HepG2 (cell line): ENCODE data around the gene CLIC4. TPM values are rescaled to one million over a fixed set of nuclear protein-coding genes. Genes with fewer than 3 reads are reported as not detected.

Source experiments
- ATAC-seq: fragments of 200-7000 bp; cut with Tn5 transposase; 3 replicates; pipeline ENCODE4 v1.9.1; 2020; ENCODE audit warnings: mild to moderate bottlenecking, moderate library complexity
- BruUV-seq: library from RNA; stranded (reverse); fragments of 400-500 nt; replicated peaks from 2 replicates; lab custom pipeline; 2021; lab: Mats Ljungman, UMichigan
- CTCF ChIA-PET: fragments of 300-600 bp; formaldehyde crosslinking; extraction: SDS; loops from one replicate; lab custom pipeline; 2021; ENCODE audit warnings: low total read pairs, inconsistent platforms, low intra/inter-chr PET ratio; lab: Yijun Ruan, JAX
- POLR2A ChIA-PET: fragments of 350-600 bp; sonication (Branson Sonifier 250); formaldehyde crosslinking; loops from one replicate; lab custom pipeline; 2020; ENCODE audit warnings: antibody characterized with exemption, inconsistent platforms; lab: Yijun Ruan, JAX
- DNase-seq: peaks from one replicate; pipeline ENCODE4 v3.0.0-alpha.2; 2015; ENCODE audit warnings: low spot score
- FAIRE-seq: peaks from 3 replicates; lab custom pipeline; 2011; peaks lifted over from hg19 to GRCh38; lab: Jason Lieb, UNC
- H2AFZ ChIP-seq: one replicate; pipeline ENCODE4 v1.6.1; 2011; ENCODE audit warnings: low read length, inconsistent platforms
- H3K27ac ChIP-seq: fragments of 300-600 bp; 3 replicates; pipeline ENCODE4 v1.8.0; 2011; ENCODE audit warnings: mixed run types, mild to moderate bottlenecking, mixed read lengths, low read length, inconsistent platforms; ENCODE audit not compliant: insufficient read depth; ENCODE audit errors: extremely low read length
- H3K27me3 ChIP-seq, 2 experiments: fragments of 200-600 bp in 1 of 2; 2 replicates in 1 of 2; 3 replicates in 1 of 2; pipeline versions ENCODE4 v1.6.0 to v1.8.0; 2011; ENCODE audit warnings: low read length in 2 of 2, mild to moderate bottlenecking in 2 of 2, moderate library complexity in 2 of 2, inconsistent platforms in 1 of 2; ENCODE audit not compliant: insufficient read depth in 2 of 2, control insufficient read depth in 1 of 2
- H3K36me3 ChIP-seq, 2 experiments: fragments of 200-600 bp in 1 of 2; replicated peaks in 1 of 2; 2 replicates in 1 of 2; 3 replicates in 1 of 2; pipeline versions ENCODE4 v1.5.1 to v1.8.0; 2011; ENCODE audit warnings: low read length in 2 of 2, inconsistent platforms in 1 of 2; ENCODE audit not compliant: insufficient read depth in 2 of 2, control insufficient read depth in 1 of 2
- H3K4me1 ChIP-seq: 2 replicates; pipeline ENCODE4 v1.5.1; 2012; ENCODE audit warnings: low read length, inconsistent platforms; ENCODE audit not compliant: insufficient read depth
- H3K4me2 ChIP-seq: 2 replicates; pipeline ENCODE4 v1.6.0; 2011; ENCODE audit warnings: low read depth, low read length, inconsistent platforms
- H3K4me3 ChIP-seq, 3 experiments: fragments of 200-600 bp in 1 of 3; sonication (generic), shearing (Covaris generic) in 1 of 3; replicated peaks in 1 of 3; 2 replicates each; pipeline ENCODE4 v1.5.1; 2011 to 2016; ENCODE audit warnings: low read length in 3 of 3, inconsistent platforms in 2 of 3, low read depth in 2 of 3, mild to moderate bottlenecking in 2 of 3, control low read depth in 1 of 3, mixed read lengths in 1 of 3; ENCODE audit not compliant: insufficient read depth in 1 of 3
- H3K79me2 ChIP-seq: one replicate; pipeline ENCODE4 v1.6.1; 2011; ENCODE audit warnings: low read length, inconsistent platforms; ENCODE audit not compliant: insufficient read depth
- H3K9ac ChIP-seq: 2 replicates; pipeline ENCODE4 v1.6.0; 2011; ENCODE audit warnings: mild to moderate bottlenecking, low read depth, low read length, inconsistent platforms; ENCODE audit not compliant: insufficient read depth
- H3K9me3 ChIP-seq: 2 replicates; pipeline ENCODE4 v1.5.1; 2012; ENCODE audit warnings: mild to moderate bottlenecking, low read length
- H4K20me1 ChIP-seq: 2 replicates; pipeline ENCODE4 v1.6.0; 2011; ENCODE audit warnings: inconsistent platforms, mild to moderate bottlenecking, low read length, moderate library complexity; ENCODE audit not compliant: insufficient read depth
- CCAR2 ChIP-seq: fragments of 200-400 bp; formaldehyde crosslinking; optimal IDR thresholded peaks from 2 replicates; pipeline ENCODE3; 2018; ENCODE audit warnings: low read depth, mild to moderate bottlenecking, low read length, moderate library complexity
- DNMT3B ChIP-seq: conservative IDR thresholded peaks from 2 replicates; pipeline ENCODE4 v1.6.1; 2016; ENCODE audit warnings: missing biosample characterization, control low read depth
- ELF1 ChIP-seq: sonication (generic); formaldehyde crosslinking; IDR thresholded peaks from 2 replicates; pipeline ENCODE4 v1.4.0; 2020; ENCODE audit warnings: missing genetic modification reagents
- MIXL1 ChIP-seq: IDR thresholded peaks from 2 replicates; pipeline ENCODE4 v1.6.1; 2016
- MTA3 ChIP-seq: sonication (generic); formaldehyde crosslinking; IDR thresholded peaks from 2 replicates; pipeline ENCODE4 v1.4.0; 2020; ENCODE audit warnings: missing genetic modification reagents
- PPARG ChIP-seq: conservative IDR thresholded peaks from 2 replicates; pipeline ENCODE4 v1.6.1; 2016; ENCODE audit warnings: missing biosample characterization, missing genetic modification reagents
- SATB2 ChIP-seq: sonication (generic); formaldehyde crosslinking; IDR thresholded peaks from 2 replicates; pipeline ENCODE4 v1.5.0; 2020; ENCODE audit warnings: missing genetic modification reagents
- TBL1XR1 ChIP-seq: fragments of 150-350 bp; IDR thresholded peaks from 2 replicates; pipeline ENCODE4 v1.6.1; 2014; ENCODE audit warnings: borderline replicate concordance, low read length; ENCODE audit not compliant: partially characterized antibody
- ZKSCAN1 ChIP-seq: fragments of 150-350 bp; IDR thresholded peaks from 2 replicates; pipeline ENCODE4 v1.6.1; 2014; ENCODE audit warnings: low read length
- ZMYM2 ChIP-seq: sonication (generic); formaldehyde crosslinking; IDR thresholded peaks from 2 replicates; pipeline ENCODE4 v1.8.0; 2022; ENCODE audit warnings: mild to moderate bottlenecking, missing genetic modification reagents
- ZNF282 ChIP-seq: fragments of 450-650 bp; IDR thresholded peaks from 2 replicates; pipeline ENCODE4 v1.6.1; 2018; ENCODE audit not compliant: partially characterized antibody
- ZNF605 ChIP-seq: sonication (generic); formaldehyde crosslinking; IDR thresholded peaks from 2 replicates; pipeline ENCODE4 v1.8.0; 2022; ENCODE audit warnings: mild to moderate bottlenecking, missing genetic modification reagents
- ZNF615 ChIP-seq: sonication (generic); formaldehyde crosslinking; IDR thresholded peaks from 2 replicates; pipeline ENCODE4 v1.5.0; 2020; ENCODE audit warnings: mild to moderate bottlenecking, missing genetic modification reagents, borderline replicate concordance
- ZNF724P ChIP-seq: sonication (generic); formaldehyde crosslinking; IDR thresholded peaks from 2 replicates; pipeline ENCODE4 v1.8.0; 2022; ENCODE audit warnings: missing genetic modification reagents, borderline replicate concordance
- WGBS: methylation state at CpG from one replicate; pipeline ENCODE4 v1.1.6; 2017; ENCODE audit warnings: low lambda C conversion rate; 5-methylcytosine and 5-hydroxymethylcytosine counted together
- in situ Hi-C: cut with HindIII; loops from 2 replicates; pipeline ENCODE4 v1.10.0; 2017; ENCODE audit warnings: low pct_unique_long_range_greater_than_20kb; ENCODE audit not compliant: extremely low pct_ligation_motif_present
- intact Hi-C: fragments of 100-400 bp; cut with micrococcal nuclease; formaldehyde crosslinking; loops from one replicate; pipeline ENCODE4 v1.10.0; 2022; ENCODE audit not compliant: unreplicated experiment
- polyA plus RNA-seq, 8 experiments: library from polyadenylated mRNA; depleted of rRNA in 3 of 8; stranded (reverse) in 7 of 8; unstranded in 1 of 8; fragments of >200 nt; fragmentation: Illumina TruSeq in 4 of 8; extraction: Trizol in 4 of 8; gene quantifications; 2 replicates each; pipeline versions ENCODE4 v1.2.1 to v1.2.3, GENCODE V29; 2011 to 2016; ENCODE audit warnings: low read depth in 4 of 8, missing spikeins in 1 of 8, mixed read lengths in 1 of 8; ENCODE audit not compliant: insufficient read depth in 1 of 8
- total RNA-seq, 5 experiments: library from RNA; depleted of rRNA; stranded (reverse); fragments of >200 nt; fragmentation: Illumina TruSeq; extraction: Trizol; gene quantifications; 2 replicates each; pipeline ENCODE4 v1.2.3, GENCODE V29; 2016; ENCODE audit warnings: low read depth in 1 of 5
- TF ChIP-seq, protein P1 (sequence below): sonication (generic); formaldehyde crosslinking; conservative IDR thresholded peaks from 2 replicates; pipeline ENCODE4 v1.8.0; 2022; ENCODE audit warnings: missing genetic modification reagents

CLIC4 gene
- total and polyA plus RNA-seq, 2 of the 13 experiments (the other 11 are each of a cell fraction or from before 2014, with no cell fraction given) = 23.3 to 77.4 TPM

DNA sequence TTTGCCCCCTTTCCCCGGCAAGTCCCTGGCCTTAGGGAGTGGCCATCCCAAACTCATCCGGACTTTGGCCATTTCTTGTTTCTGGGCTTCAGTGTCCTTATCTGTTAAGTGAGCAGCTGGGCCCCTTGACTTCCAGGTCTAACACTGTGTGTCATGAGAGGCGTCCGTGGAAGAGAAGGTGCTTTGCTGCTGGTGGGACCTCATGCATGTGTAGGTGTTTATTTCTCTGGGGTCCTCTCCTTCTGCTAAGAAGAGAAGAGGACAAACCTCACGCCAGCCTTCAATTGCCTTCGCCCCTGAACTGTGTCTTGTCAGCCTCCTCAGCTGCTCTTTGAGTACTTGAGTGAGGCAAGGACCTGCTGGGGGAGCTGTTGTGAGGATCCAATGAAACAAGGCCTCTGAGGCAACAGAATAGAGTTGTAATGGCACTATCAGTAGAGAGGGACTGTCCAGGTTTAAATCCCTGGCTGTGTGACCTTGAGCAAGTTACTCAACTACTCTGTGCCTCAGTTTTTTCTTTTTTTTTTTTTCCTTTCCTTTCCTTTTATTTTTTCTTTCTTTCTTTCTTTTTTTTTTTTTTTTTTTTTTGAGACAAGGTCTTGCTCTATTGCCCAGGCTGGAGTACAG lies 112.4 kb downstream of the CLIC4 start (continued):
- TF ChIP-seq ZMYM2 (CRISPR knock-in tag) = no peak

DNA sequence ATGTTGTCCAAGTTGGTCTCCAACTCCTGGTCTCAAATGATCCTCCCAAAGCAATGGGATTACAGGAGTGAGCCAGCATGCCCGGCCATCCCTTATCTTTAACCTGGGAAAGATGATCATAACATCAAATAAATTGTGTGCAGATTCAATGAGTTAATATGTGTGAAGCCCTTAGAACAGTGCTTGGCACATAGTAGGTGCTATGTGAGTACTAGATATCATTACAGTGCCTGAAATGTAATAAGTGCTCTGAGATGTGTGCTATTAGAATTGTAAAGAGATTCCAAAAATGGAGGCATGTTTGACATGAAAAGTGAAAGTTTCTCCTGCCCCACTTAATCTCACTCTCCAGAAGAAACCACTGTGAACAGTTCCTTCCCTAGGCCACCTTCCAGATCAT lies 113.0 kb downstream of the CLIC4 start:
- DNase-seq (no peak), ATAC-seq (no peak), FAIRE-seq (no peak)
- no peak overlapping the region for H3K9ac ChIP-seq
- 79% methylated on average over 1 of the region's 1 CpG for WGBS
- no peak overlapping the region for H3K4me3 ChIP-seq
- H3K79me2 ChIP-seq = no peaks in the 10 kb centered on the region
- H3K4me1 ChIP-seq = peaks cover 50% of the 10 kb centered on the region
- H2AFZ ChIP-seq = no peak overlapping the region
- no peaks in the 10 kb centered on the region for H4K20me1 ChIP-seq
- BruUV-seq = no TSS peak
- no peak overlapping the region for H3K4me2 ChIP-seq
- ChIA-PET CTCF (no interaction called here), POLR2A (no interaction called here)
- TF ChIP-seq ELF1 (no peak), ZKSCAN1 (peak; percentile 58; the same call in 1 of the 2 replicates)
- no peaks in the 10 kb centered on the region for H3K36me3 ChIP-seq
- intact Hi-C loops = no loop called here
- H3K9me3 ChIP-seq = no peaks in the 10 kb centered on the region
- no peaks in the 10 kb centered on the region; a peak in 1 of 5 replicates for H3K27me3 ChIP-seq
- in situ Hi-C loops = no loop called here
- H3K27ac ChIP-seq = no peak overlapping the region

DNA sequence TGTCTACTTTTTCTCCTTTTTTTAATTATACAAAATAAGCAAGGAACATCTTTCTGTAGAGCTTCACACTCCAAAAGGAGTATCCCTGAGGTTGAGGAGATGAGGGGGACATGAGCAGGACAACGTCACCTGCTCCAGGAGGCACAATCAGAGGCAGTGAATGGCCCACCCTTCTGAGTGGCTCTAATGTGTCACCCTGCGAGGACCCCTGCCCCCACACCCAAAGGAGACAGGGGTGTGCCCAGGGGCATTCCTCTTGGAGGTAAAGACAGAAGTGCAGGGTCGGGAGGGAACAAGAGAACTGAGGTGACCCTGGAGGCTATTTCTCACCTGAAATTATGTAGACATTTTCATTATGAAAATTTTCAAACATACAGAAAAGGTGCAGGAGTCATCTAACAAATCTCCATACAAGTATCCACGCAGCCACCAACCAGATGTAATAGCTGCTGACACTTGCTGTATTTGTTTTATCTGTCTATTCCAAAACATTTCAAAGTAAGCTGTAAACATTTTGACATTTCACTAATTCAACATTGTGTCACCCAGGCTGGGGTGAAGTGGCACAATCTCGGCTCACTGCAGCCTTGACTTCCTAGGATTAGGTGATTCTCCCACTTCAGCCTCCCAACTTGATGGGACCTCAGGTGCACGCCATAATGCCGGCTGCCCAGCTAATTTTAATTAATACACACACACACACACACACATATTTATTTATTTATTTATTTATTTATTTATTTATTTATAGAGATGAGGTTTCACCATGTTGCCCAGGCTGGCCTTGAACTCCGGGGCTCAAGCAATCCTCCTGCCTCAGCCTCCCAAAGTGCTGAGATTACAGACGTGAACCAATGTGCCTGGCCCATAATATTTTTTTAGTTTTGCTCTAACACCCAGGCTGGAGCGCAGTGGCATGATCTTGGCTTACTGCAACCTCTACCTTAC lies 114.1 kb downstream of the CLIC4 start:
- POLR2A ChIA-PET = no interaction called here
- ATAC-seq (no peak), DNase-seq (no peak), FAIRE-seq (no peak)
- Histone ChIP-seq H3K36me3 (no peaks in the 10 kb centered on the region), H3K4me2 (no peak overlapping the region), H3K79me2 (no peaks in the 10 kb centered on the region), H4K20me1 (no peaks in the 10 kb centered on the region), H3K27ac (no peak overlapping the region), H3K9ac (no peak overlapping the region), H3K9me3 (no peaks in the 10 kb centered on the region), H3K4me1 (peaks cover 52% of the 10 kb centered on the region), H2AFZ (no peak overlapping the region), H3K27me3 (no peaks in the 10 kb centered on the region; a peak in 2 of 5 replicates), H3K4me3 (no peak overlapping the region)
- WGBS = 48% methylated on average over 10 of the region's 10 CpGs
- intact Hi-C loops = no loop called here
- CTCF ChIA-PET = no interaction called here
- BruUV-seq = no TSS peak
- in situ Hi-C loops = no loop called here
- no peak for TF ChIP-seq ZNF724P
- TF ChIP-seq ZNF605 = no peak
- no peak for TF ChIP-seq DNMT3B (CRISPR knock-in tag)
- TF ChIP-seq SATB2 = no peak
- TF ChIP-seq CCAR2 = no peak
- TF ChIP-seq MTA3 = no peak
- TF ChIP-seq PPARG (CRISPR knock-in tag) = no peak
- TF ChIP-seq TBL1XR1 = no peak
- TF ChIP-seq MIXL1 = no peak
- no peak for TF ChIP-seq ZNF615
- TF ChIP-seq ZNF282 = no peak
- TF ChIP-seq, protein P1, sequence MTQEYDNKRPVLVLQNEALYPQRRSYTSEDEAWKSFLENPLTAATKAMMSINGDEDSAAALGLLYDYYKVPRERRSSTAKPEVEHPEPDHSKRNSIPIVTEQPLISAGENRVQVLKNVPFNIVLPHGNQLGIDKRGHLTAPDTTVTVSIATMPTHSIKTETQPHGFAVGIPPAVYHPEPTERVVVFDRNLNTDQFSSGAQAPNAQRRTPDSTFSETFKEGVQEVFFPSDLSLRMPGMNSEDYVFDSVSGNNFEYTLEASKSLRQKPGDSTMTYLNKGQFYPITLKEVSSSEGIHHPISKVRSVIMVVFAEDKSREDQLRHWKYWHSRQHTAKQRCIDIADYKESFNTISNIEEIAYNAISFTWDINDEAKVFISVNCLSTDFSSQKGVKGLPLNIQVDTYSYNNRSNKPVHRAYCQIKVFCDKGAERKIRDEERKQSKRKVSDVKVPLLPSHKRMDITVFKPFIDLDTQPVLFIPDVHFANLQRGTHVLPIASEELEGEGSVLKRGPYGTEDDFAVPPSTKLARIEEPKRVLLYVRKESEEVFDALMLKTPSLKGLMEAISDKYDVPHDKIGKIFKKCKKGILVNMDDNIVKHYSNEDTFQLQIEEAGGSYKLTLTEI = no peak
